K562 (cell line): Measurements from ENCODE around the gene HSPA1L. TPM values are rescaled to one million over a fixed set of nuclear protein-coding genes. Genes with fewer than 3 reads are reported as not detected.

Experiments used
- ARID1B ChIP-seq: fragments of 450-650 bp; IDR thresholded peaks from 2 replicates; pipeline ENCODE4 v1.6.1; 2016; ENCODE audit warnings: antibody characterized with exemption, mild to moderate bottlenecking, inconsistent platforms
- ARNT ChIP-seq, 2 experiments: fragments of 450-650 bp; IDR thresholded peaks; 2 replicates each; pipeline ENCODE4 v1.6.1; 2016; ENCODE audit warnings: mild to moderate bottlenecking in 1 of 2
- FOXK1 ChIP-seq: sonication (generic); formaldehyde crosslinking; IDR thresholded peaks from 2 replicates; pipeline ENCODE4 v1.8.0; 2022; ENCODE audit warnings: missing genetic modification reagents, mild to moderate bottlenecking, borderline replicate concordance
- MLLT1 ChIP-seq, 2 experiments: fragments of 450-650 bp; IDR thresholded peaks; 2 replicates each; pipeline ENCODE4 v1.6.1; 2016
- REST ChIP-seq, 2 experiments: fragments of 450-650 bp; formaldehyde crosslinking in 1 of 2; IDR thresholded peaks; 2 replicates each; pipeline versions ENCODE4 v1.4.0 to v1.6.1; 2014 to 2020; ENCODE audit warnings: mild to moderate bottlenecking in 2 of 2, borderline replicate concordance in 1 of 2, low read depth in 1 of 2
- ZBTB7A ChIP-seq: IDR thresholded peaks from 2 replicates; pipeline ENCODE4 v1.6.1; 2011; ENCODE audit warnings: low read depth, mild to moderate bottlenecking, low read length, moderate library complexity, borderline replicate concordance; ENCODE audit not compliant: control insufficient read depth
- ZNF511 ChIP-seq: sonication (generic); formaldehyde crosslinking; IDR thresholded peaks from 2 replicates; pipeline ENCODE4 v1.8.0; 2022; ENCODE audit warnings: mild to moderate bottlenecking, missing genetic modification reagents
- polyA plus RNA-seq, 8 experiments: library from polyadenylated mRNA; depleted of rRNA in 4 of 8; stranded (reverse) in 5 of 8; unstranded in 3 of 8; fragments of >200 nt; fragmentation: Nextera tagmentation in 2 of 8; fragmentation: Illumina TruSeq in 1 of 8; extraction: Ambion mirVana in 2 of 8; extraction: Trizol in 1 of 8; gene quantifications; 2 replicates each; pipeline versions ENCODE4 v1.2.1 to v1.2.3, GENCODE V29; 2011 to 2014; ENCODE audit warnings: inconsistent platforms in 1 of 8, missing spikeins in 1 of 8
- total RNA-seq, 7 experiments: library from RNA; depleted of rRNA in 6 of 7; stranded (reverse); fragments of >200 nt in 6 of 7; fragmentation: Illumina TruSeq in 2 of 7; extraction: Trizol in 2 of 7; gene quantifications; 2 replicates each; pipeline versions ENCODE4 v1.2.1 to v1.2.3, GENCODE V29; 2011 to 2021; ENCODE audit warnings: low replicate concordance in 1 of 7
- TF ChIP-seq, protein P1 (sequence below): fragments of 450-650 bp; IDR thresholded peaks from 2 replicates; pipeline ENCODE4 v1.6.1; 2016; ENCODE audit warnings: antibody characterized with exemption
- TF ChIP-seq, protein P2 (sequence below), 2 experiments: fragments of 450-650 bp; IDR thresholded peaks; 2 replicates each; pipeline ENCODE4 v1.6.1; 2018; ENCODE audit warnings: mild to moderate bottlenecking in 2 of 2, low read depth in 1 of 2; ENCODE audit not compliant: partially characterized antibody in 2 of 2

The HSPA1L gene
- total and polyA plus RNA-seq, 9 of the 15 experiments (the other 6 are each of a cell fraction or from before 2014, with no cell fraction given), result 0.14 to 2.1 (median 1.3) TPM

DNA sequence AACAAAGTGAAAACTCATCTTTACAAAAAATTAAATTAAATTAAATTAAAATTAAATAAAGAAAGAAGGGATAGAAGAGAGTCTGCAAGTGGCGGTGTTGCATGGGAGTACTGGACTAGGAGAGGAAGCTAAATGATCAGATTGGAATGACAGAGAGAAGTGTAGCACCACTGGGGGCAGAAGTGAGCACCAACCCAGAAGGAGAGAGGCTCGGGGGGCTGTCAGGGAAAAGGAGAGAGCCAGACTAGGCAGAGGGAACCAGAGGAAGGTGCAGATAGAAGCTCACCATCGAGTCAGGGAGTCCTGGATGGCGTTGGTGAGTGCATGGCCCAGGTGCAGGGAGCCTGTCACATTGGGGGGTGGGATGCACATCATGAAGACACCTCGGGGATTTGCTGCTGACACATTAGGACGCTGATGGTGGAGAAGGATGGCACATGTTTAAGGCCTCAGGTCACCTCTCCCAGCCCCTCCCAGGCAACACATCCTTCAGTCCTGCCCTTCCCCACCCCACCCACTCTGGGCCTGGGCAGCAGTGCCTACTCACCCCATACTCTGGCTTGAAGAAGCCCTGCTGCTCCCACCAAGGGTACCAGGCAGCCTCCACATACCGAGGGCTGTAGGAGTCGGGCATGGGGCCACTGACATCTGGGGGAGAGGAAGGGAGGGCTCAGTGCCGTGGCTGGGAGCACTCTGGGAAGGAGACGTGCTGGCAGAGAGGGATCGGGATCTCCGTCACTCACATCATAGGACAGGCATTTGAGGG is 23.6 kb downstream of the HSPA1L start (continued):
- TF ChIP-seq, protein P1, sequence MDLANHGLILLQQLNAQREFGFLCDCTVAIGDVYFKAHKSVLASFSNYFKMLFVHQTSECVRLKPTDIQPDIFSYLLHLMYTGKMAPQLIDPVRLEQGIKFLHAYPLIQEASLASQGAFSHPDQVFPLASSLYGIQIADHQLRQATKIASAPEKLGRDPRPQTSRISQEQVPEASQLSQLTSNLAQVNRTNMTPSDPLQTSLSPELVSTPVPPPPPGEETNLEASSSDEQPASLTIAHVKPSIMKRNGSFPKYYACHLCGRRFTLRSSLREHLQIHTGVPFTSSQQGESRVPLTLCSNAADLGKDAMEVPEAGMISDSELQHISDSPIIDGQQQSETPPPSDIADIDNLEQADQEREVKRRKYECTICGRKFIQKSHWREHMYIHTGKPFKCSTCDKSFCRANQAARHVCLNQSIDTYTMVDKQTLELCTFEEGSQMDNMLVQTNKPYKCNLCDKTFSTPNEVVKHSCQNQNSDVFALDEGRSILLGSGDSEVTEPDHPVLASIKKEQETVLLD, result peak; percentile 50; the same call in 1 of the 2 replicates
- TF ChIP-seq ARNT (IDR thresholded peaks at IDR 0.05), result peak in 1 of 2 experiments; percentile 50; a peak in 2 of 4 replicates
- peak; percentile 40 to 61; a peak in 1 of 4 replicates for TF ChIP-seq MLLT1 (IDR thresholded peaks at IDR 0.05)
- TF ChIP-seq ZNF511 (CRISPR knock-in tag), result no peak
- TF ChIP-seq REST (IDR thresholded peaks at IDR 0.05; ENCODE audit: borderline replicate concordance), result peak; percentile 29; the same call in 1 of the 2 replicates
- TF ChIP-seq REST (CRISPR knock-in tag; IDR thresholded peaks at IDR 0.05; ENCODE audit: low read depth), result no peak
- peak; percentile 68; the same call in 1 of the 2 replicates for TF ChIP-seq FOXK1 (CRISPR knock-in tag)
- peak; percentile 9; the same call in 1 of the 2 replicates for TF ChIP-seq ARID1B
- TF ChIP-seq, protein P2, sequence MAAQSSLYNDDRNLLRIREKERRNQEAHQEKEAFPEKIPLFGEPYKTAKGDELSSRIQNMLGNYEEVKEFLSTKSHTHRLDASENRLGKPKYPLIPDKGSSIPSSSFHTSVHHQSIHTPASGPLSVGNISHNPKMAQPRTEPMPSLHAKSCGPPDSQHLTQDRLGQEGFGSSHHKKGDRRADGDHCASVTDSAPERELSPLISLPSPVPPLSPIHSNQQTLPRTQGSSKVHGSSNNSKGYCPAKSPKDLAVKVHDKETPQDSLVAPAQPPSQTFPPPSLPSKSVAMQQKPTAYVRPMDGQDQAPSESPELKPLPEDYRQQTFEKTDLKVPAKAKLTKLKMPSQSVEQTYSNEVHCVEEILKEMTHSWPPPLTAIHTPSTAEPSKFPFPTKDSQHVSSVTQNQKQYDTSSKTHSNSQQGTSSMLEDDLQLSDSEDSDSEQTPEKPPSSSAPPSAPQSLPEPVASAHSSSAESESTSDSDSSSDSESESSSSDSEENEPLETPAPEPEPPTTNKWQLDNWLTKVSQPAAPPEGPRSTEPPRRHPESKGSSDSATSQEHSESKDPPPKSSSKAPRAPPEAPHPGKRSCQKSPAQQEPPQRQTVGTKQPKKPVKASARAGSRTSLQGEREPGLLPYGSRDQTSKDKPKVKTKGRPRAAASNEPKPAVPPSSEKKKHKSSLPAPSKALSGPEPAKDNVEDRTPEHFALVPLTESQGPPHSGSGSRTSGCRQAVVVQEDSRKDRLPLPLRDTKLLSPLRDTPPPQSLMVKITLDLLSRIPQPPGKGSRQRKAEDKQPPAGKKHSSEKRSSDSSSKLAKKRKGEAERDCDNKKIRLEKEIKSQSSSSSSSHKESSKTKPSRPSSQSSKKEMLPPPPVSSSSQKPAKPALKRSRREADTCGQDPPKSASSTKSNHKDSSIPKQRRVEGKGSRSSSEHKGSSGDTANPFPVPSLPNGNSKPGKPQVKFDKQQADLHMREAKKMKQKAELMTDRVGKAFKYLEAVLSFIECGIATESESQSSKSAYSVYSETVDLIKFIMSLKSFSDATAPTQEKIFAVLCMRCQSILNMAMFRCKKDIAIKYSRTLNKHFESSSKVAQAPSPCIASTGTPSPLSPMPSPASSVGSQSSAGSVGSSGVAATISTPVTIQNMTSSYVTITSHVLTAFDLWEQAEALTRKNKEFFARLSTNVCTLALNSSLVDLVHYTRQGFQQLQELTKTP (IDR thresholded peaks at IDR 0.05; ENCODE audit: low read depth in 1 of 2, partially characterized antibody in 2 of 2), result peak in 1 of 2 experiments; percentile 34
- TF ChIP-seq ZBTB7A, result 0 out of 2 replicates have a peak, but pooled peaks have one; percentile 50
